Measurements from ENCODE around the gene GNA12. TPM values are rescaled to one million over a fixed set of nuclear protein-coding genes. Genes with fewer than 3 reads are reported as not detected.

The GNA12 gene
- total RNA-seq, 6 experiments from 2014 or later: 10.3 to 32.1 (median 14.1) TPM

DNA sequence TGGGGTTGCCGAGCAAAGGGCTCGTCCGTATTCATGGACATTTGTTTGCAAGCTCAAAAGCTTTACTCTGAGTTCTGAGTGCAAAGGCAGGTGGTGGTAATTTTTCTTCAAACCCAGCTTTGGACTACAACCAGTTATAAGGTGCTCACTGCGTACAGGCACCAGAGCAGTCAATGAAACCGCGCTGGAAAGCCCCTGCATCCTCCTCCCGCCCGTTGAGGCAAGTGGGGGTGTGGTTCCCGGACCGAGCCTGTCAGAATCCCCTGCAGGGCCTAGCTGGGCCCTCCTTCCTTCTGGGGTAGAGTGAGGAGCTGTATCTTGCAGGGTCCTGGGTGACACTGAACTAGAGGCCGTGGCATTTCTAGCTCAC lies 133.8 kb downstream of the GNA12 start:
- Histone ChIP-seq H3K4me3 (no peak overlapping the region), H3K9me3 (no peaks in the 10 kb centered on the region), H3K36me3 (no peaks in the 10 kb centered on the region), H3K27me3 (no peaks in the 10 kb centered on the region), H3K4me1 (no peaks in the 10 kb centered on the region), H3K27ac (no peak overlapping the region)
- ATAC-seq (no peak), DNase-seq (no peak)
- WGBS (ENCODE audit: insufficient coverage, low coverage, low lambda C conversion rate, missing lambda C conversion rate): no CpG with 5 or more reads among the region's 11 CpGs
- TF ChIP-seq POLR2A (IDR thresholded peaks at IDR 0.05) (no peak), CTCF (IDR thresholded peaks at IDR 0.05) (no peak)
- intact Hi-C loops (cut with DNase I): no loop called here

DNA sequence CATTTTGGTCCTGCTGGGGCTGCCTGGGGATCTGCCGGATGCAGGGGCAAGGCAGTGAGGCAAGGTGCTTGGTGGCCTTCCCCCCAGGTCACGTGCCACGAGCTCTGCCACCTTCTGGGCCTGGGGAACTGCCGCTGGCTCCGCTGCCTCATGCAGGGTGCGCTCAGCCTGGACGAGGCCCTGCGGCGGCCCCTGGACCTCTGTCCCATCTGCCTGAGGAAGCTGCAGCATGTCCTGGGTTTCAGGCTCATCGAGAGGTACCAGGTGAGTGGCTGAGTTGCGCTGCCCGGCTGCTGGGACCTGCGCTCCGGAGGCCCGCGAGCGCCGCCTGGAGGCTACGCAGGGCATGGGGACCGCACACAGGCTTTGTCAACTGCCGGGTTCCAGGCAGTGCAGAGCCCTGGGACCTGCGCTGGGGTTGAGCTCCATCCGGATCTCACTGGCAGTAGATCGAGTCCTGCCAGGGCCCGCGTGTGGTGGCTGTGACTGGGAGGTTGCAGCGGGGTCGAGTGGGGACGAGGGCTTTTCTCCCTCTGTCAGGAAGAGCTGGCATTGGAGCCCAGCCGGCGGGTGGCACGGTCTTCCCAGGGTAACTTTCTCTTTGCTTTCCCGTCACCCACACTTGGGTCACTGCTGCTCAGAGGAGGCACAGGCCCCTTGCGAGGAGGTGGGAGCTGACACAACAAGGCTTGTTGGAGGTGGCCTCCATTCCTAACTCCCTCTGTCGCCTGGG lies 134.4 kb downstream of the GNA12 start:
- Histone ChIP-seq H3K36me3 (no peaks in the 10 kb centered on the region), H3K27me3 (no peaks in the 10 kb centered on the region), H3K9me3 (no peaks in the 10 kb centered on the region), H3K4me1 (no peaks in the 10 kb centered on the region), H3K27ac (no peak overlapping the region), H3K4me3 (no peak overlapping the region)
- 17% methylated on average over 4 of the region's 35 CpGs for WGBS (ENCODE audit: insufficient coverage, low coverage, low lambda C conversion rate, missing lambda C conversion rate)
- intact Hi-C loops (cut with DNase I): no loop called here
- TF ChIP-seq POLR2A (IDR thresholded peaks at IDR 0.05) (no peak), CTCF (IDR thresholded peaks at IDR 0.05) (peak; percentile 82 to 95 (median 88))
- ATAC-seq (peak; percentile 89 to 94 (median 91)), DNase-seq (peak; percentile 73 to 79 (median 78))

DNA sequence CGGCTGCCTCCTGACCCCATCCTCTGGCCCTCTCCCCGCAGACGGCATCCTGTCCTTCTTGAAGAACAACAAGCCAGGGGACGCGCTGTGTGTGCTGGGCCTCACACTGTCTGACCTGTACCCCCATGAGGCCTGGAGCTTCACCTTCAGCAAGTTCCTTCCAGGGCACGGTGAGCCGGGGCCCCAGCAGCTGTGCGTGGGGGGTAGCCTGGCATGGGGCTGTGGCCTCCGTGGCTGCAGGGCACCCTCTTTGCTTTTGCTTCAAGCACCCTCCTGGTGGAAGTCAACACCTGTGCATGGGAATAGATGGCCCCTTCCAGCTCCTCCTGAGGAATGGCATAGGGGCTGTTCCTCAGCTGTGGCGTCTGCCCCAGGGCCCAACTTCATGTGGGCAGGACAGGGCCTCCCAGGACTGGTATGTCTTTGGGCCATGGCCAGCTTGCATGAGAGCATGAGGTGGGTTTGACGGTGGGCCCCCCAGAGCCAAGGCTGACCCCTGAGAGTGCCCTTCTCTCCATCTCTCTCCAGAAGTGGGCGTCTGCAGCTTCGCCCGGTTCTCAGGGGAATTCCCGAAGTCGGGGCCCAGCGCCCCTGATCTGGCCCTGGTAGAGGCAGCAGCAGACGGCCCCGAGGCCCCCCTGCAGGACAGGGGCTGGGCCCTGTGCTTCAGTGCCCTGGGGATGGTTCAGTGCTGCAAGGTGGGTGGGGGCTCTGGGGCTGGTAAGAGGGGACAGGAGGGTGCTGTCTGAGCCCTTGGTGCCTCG lies 135.4 kb downstream of the GNA12 start:
- Histone ChIP-seq H3K4me3 (no peak overlapping the region), H3K9me3 (no peaks in the 10 kb centered on the region), H3K27me3 (no peaks in the 10 kb centered on the region), H3K4me1 (no peaks in the 10 kb centered on the region), H3K36me3 (no peaks in the 10 kb centered on the region), H3K27ac (no peak overlapping the region)
- DNase-seq (no peak), ATAC-seq (no peak)
- intact Hi-C loops (cut with DNase I): no loop called here
- WGBS (ENCODE audit: insufficient coverage, low coverage, low lambda C conversion rate, missing lambda C conversion rate): 50% methylated on average over 2 of the region's 20 CpGs
- no peak for TF ChIP-seq POLR2A (IDR thresholded peaks at IDR 0.05)
- TF ChIP-seq CTCF (IDR thresholded peaks at IDR 0.05): no peak

DNA sequence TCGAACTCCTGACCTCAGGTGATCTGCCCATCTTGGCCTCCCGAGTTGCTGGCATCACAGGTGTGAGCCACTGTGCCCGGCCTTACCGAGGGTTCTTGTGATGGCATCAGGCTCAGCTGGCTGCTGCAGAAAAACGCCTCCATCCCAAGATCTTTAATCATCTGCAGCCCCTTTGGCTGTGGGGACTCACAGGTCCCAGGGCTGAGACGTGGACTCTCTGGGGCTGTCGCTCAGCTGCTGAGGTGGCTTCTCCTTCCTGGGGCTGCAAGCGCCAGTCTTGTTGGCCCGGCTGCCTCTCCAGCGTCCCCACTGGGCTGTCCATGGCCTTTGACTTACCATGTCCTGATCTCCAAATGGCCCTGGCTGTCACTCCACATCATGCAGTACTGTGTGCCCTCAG lies 136.1 kb downstream of the GNA12 start:
- Histone ChIP-seq H3K27me3 (no peaks in the 10 kb centered on the region), H3K36me3 (no peaks in the 10 kb centered on the region), H3K9me3 (no peaks in the 10 kb centered on the region), H3K4me1 (no peaks in the 10 kb centered on the region), H3K4me3 (no peak overlapping the region), H3K27ac (no peak overlapping the region)
- no peak for ATAC-seq
- no peak for DNase-seq
- TF ChIP-seq POLR2A (IDR thresholded peaks at IDR 0.05) (no peak), CTCF (IDR thresholded peaks at IDR 0.05) (no peak)
- 87% methylated on average over 6 of the region's 10 CpGs for WGBS (ENCODE audit: insufficient coverage, low coverage, low lambda C conversion rate, missing lambda C conversion rate)
- intact Hi-C loops (cut with DNase I): no loop called here

Measured in right lobe of liver (tissue), 6 donors.